ENCODE results near the gene CCDC68. TPM values are rescaled to one million over a fixed set of nuclear protein-coding genes. Genes with fewer than 3 reads are reported as not detected.

CCDC68 gene
- total RNA-seq, 1 experiment from 2014 or later, result 0.36 TPM

GRCh38 chr18:54947091-54947490 is 12.2 kb downstream of the CCDC68 start:
- H3K9me3 ChIP-seq (replicated peaks), result no peaks in the 10 kb centered on the region
- H3K4me1 ChIP-seq, result no peaks in the 10 kb centered on the region
- H3K36me3 ChIP-seq, result no peaks in the 10 kb centered on the region
- DNase-seq, result no peak
- H3K27ac ChIP-seq, result no peak overlapping the region
- no peaks in the 10 kb centered on the region for H3K27me3 ChIP-seq
- no peak overlapping the region for H3K4me3 ChIP-seq

GRCh38 chr18:54946149-54946581 is 13.1 kb downstream of the CCDC68 start:
- Histone ChIP-seq H3K4me3 (no peak overlapping the region), H3K9me3 (replicated peaks) (no peaks in the 10 kb centered on the region), H3K27ac (no peak overlapping the region), H3K36me3 (no peaks in the 10 kb centered on the region), H3K27me3 (no peaks in the 10 kb centered on the region), H3K4me1 (no peaks in the 10 kb centered on the region)
- DNase-seq, result no peak

GRCh38 chr18:54945576-54946125 is 13.6 kb downstream of the CCDC68 start:
- no peak overlapping the region for H3K27ac ChIP-seq
- no peak for DNase-seq
- H3K36me3 ChIP-seq, result no peaks in the 10 kb centered on the region
- H3K4me3 ChIP-seq, result no peak overlapping the region
- H3K9me3 ChIP-seq (replicated peaks), result no peaks in the 10 kb centered on the region
- H3K4me1 ChIP-seq, result no peaks in the 10 kb centered on the region
- H3K27me3 ChIP-seq, result no peaks in the 10 kb centered on the region

DNA sequence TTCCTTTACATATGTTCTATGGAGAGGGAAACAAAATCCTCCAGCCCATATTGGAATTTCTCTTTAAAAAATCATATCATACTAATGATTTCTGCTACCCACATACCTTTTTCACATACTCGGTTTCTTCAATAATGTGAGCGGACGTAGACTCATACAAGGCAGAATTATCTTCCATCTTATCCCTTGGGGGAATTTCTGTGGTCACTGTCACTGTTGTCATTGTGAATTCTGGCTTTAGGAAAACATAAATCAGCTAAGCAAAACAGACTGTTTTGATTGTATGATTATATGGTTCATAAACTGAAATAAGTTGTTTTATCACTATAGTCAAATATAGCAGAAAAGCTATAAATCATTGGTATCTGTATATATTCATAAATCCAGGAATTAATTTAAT is 16.7 kb downstream of the CCDC68 start:
- Histone ChIP-seq H3K9me3 (replicated peaks) (no peaks in the 10 kb centered on the region), H3K27ac (no peak overlapping the region), H3K4me1 (no peaks in the 10 kb centered on the region), H3K4me3 (no peak overlapping the region), H3K27me3 (no peaks in the 10 kb centered on the region), H3K36me3 (no peaks in the 10 kb centered on the region)
- DNase-seq, result no peak

DNA sequence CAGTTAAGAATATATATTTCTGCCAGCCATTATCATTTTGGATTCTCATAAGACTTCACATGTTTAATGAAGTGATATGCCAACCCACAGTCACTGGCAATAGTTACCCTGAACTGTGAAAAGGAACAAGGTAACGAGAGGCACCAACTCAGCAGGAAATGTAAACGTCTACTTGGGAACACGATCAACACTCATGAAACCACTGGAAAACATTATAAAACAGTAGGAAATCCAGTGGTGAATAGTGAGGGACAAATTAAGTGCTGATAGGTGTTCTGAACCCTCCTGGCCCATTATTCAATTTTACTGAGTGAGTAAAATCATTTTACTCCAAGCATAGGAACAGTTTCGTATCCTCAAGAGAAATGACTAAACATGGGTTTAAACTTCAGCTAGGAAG is 17.1 kb downstream of the CCDC68 start:
- Histone ChIP-seq H3K9me3 (replicated peaks) (no peaks in the 10 kb centered on the region), H3K4me1 (no peaks in the 10 kb centered on the region), H3K27ac (no peak overlapping the region), H3K27me3 (no peaks in the 10 kb centered on the region), H3K36me3 (no peaks in the 10 kb centered on the region), H3K4me3 (no peak overlapping the region)
- DNase-seq, result no peak

DNA sequence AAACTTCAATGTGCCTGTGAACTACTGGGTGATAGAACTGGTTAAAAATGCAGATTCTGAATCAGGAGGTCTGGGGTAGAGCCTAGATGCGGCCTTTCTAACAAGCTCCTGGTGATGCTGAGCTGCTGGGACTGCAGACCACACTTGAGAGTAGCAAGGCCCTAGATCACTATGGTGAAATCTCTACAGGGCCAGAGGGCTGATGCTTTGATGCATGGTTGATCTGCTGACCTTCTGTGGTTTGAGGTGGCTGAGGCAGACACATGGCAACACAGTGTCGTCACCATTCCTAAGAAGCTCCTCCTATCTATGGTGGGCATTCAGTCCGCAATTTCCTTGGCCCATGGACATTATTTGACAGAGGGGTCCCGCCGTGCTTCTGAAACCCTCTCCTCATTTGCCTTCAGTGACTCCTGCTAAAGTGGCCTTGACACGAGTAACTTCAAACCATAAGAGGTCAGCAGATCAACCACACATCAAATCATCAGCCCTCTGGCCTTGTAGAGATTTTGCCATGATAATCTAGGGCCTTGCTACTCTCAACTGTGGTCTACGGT is 19.8 kb downstream of the CCDC68 start:
- Histone ChIP-seq H3K36me3 (no peaks in the 10 kb centered on the region), H3K4me1 (no peaks in the 10 kb centered on the region), H3K4me3 (no peak overlapping the region), H3K27ac (no peak overlapping the region), H3K9me3 (replicated peaks) (no peaks in the 10 kb centered on the region), H3K27me3 (no peaks in the 10 kb centered on the region)
- no peak for DNase-seq

DNA sequence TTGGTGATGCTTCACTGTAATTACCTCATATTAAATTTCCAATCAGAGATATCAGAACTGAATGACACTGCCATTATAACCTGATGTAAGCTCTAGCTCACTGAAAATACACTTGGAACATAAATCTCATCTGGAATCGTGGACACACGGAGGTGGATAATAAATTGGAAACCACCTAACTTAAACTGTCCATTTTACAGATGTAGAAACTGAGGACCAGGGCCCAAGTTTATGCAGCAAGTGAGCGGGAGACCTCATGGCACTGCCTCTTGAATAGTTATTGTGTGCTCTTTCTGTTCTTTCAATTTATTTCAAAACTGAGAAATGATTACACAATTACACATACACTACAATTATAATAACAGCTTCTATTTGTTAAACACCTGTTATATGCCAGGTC is 20.8 kb downstream of the CCDC68 start:
- Histone ChIP-seq H3K4me3 (no peak overlapping the region), H3K27ac (no peak overlapping the region), H3K4me1 (no peaks in the 10 kb centered on the region), H3K36me3 (no peaks in the 10 kb centered on the region), H3K9me3 (replicated peaks) (no peaks in the 10 kb centered on the region), H3K27me3 (no peaks in the 10 kb centered on the region)
- no peak for DNase-seq

DNA sequence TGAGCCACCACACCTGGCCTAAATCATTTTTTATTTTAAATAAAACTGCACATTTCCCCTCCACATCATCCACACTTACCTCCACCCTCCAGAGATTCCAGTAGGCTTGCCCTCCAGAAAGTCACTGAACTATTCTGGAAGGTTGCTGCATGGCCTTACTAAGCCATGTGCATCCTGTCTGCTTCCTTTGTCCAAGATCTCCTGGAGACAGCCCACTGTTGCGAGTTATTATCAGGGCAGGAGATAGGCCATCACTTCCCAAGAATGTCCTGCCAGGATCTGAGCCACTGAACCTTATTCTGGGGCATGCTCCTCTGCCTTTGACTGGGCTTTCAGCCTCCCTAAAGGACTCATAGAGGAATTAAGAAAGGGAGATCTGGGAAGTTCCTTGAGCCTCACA is 26.8 kb downstream of the CCDC68 start:
- no peak overlapping the region for H3K4me3 ChIP-seq
- no peaks in the 10 kb centered on the region for H3K27me3 ChIP-seq
- H3K36me3 ChIP-seq, result no peaks in the 10 kb centered on the region
- no peaks in the 10 kb centered on the region for H3K4me1 ChIP-seq
- no peak for DNase-seq
- H3K27ac ChIP-seq, result no peak overlapping the region
- no peaks in the 10 kb centered on the region for H3K9me3 ChIP-seq (replicated peaks)

GRCh38 chr18:54931152-54931551 is 28.1 kb downstream of the CCDC68 start:
- no peak for DNase-seq
- Histone ChIP-seq H3K27me3 (no peaks in the 10 kb centered on the region), H3K9me3 (replicated peaks) (no peaks in the 10 kb centered on the region), H3K4me3 (no peak overlapping the region), H3K27ac (no peak overlapping the region), H3K36me3 (no peaks in the 10 kb centered on the region), H3K4me1 (no peaks in the 10 kb centered on the region)

DNA sequence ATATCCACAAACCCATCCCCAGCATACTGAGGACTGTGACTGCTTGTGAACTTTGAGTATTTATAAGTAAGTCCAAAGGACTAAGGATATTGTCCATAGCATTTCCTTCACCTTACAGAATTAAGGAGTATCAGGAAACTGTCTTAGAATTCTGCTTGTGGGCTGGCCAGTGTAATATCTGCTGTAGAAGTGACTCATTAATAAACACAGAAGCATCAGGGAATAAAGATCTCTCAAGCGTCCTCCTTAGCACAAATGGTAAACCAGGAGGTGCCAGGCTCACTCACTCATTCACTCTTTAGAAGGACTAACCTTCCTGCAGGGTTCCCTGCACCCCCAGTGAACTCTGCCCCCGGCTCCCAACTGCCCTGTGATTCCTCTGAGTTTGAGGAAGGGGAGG is 31.0 kb downstream of the CCDC68 start:
- no peak for DNase-seq
- no peaks in the 10 kb centered on the region for H3K27me3 ChIP-seq
- no peaks in the 10 kb centered on the region for H3K36me3 ChIP-seq
- no peak overlapping the region for H3K27ac ChIP-seq
- no peaks in the 10 kb centered on the region for H3K4me1 ChIP-seq
- H3K9me3 ChIP-seq (replicated peaks), result no peaks in the 10 kb centered on the region
- no peak overlapping the region for H3K4me3 ChIP-seq

- no peak overlapping the region for H3K27ac ChIP-seq
- DNase-seq, result no peak
- no peaks in the 10 kb centered on the region for H3K9me3 ChIP-seq (replicated peaks)
- H3K27me3 ChIP-seq, result no peaks in the 10 kb centered on the region
- H3K4me1 ChIP-seq, result no peaks in the 10 kb centered on the region
- H3K36me3 ChIP-seq, result no peaks in the 10 kb centered on the region
- H3K4me3 ChIP-seq, result no peak overlapping the region
These were observed 32.5 kb downstream of the CCDC68 start for GRCh38 chr18:54926593-54927325.

- no peak overlapping the region for H3K4me3 ChIP-seq
- no peaks in the 10 kb centered on the region for H3K27me3 ChIP-seq
- DNase-seq, result no peak
- no peaks in the 10 kb centered on the region for H3K9me3 ChIP-seq (replicated peaks)
- no peaks in the 10 kb centered on the region for H3K4me1 ChIP-seq
- H3K27ac ChIP-seq, result no peak overlapping the region
- H3K36me3 ChIP-seq, result no peaks in the 10 kb centered on the region
These were observed 34.3 kb downstream of the CCDC68 start for GRCh38 chr18:54924948-54925347.

- no peak for DNase-seq
- Histone ChIP-seq H3K27me3 (no peaks in the 10 kb centered on the region), H3K9me3 (replicated peaks) (no peaks in the 10 kb centered on the region), H3K27ac (no peak overlapping the region), H3K4me3 (no peak overlapping the region), H3K4me1 (no peaks in the 10 kb centered on the region), H3K36me3 (no peaks in the 10 kb centered on the region)
These were observed 35.8 kb downstream of the CCDC68 start for GRCh38 chr18:54923339-54923956.

DNA sequence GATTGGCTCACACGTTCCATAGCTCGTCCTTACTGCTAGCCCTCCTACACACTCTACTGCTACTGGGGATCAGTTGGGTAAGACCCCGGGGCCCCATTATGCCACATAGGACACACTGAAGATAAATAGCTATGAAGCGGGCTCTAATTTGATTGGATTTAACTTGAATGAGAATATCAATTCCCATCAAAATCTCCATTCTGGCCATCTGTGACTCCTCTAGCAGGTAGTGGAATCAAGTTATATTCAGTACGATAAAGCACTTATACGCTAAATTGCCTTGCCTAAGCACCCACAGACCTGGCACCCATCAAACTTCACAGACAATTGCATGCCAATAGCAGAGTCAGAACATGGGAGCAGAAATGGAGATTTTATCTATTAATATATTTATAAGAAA is 39.8 kb downstream of the CCDC68 start:
- no peak overlapping the region for H3K27ac ChIP-seq
- H3K36me3 ChIP-seq, result no peaks in the 10 kb centered on the region
- H3K4me3 ChIP-seq, result no peak overlapping the region
- no peak for DNase-seq
- H3K27me3 ChIP-seq, result no peaks in the 10 kb centered on the region
- no peaks in the 10 kb centered on the region for H3K9me3 ChIP-seq (replicated peaks)
- H3K4me1 ChIP-seq, result no peaks in the 10 kb centered on the region

- H3K27ac ChIP-seq, result no peak overlapping the region
- DNase-seq, result no peak
- no peaks in the 10 kb centered on the region for H3K9me3 ChIP-seq (replicated peaks)
- no peaks in the 10 kb centered on the region for H3K4me1 ChIP-seq
- H3K36me3 ChIP-seq, result no peaks in the 10 kb centered on the region
- no peaks in the 10 kb centered on the region for H3K27me3 ChIP-seq
- H3K4me3 ChIP-seq, result no peak overlapping the region
These were observed 41.2 kb downstream of the CCDC68 start for GRCh38 chr18:54918060-54918459.
